ENCODE data around the gene SCFD1.

DNA sequence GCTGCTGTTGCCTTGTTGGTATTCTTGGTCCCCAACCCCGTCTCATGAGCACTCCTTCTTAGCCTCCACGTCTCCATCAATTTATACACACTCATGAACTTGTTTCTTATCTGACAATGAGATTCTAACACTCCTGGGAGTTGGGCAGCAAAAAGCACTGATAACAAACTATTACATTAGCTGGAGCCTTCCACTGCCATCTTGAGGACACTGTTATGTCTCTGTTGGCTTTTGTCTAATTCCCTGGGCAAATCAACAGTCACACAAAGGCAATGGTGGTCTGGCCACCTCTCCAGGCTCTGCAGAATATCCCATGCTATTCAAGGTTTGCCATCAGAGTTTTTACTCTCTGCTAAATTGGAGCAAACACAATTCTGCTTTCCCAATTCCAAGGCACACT lies 134.5 kb downstream of the SCFD1 start:
- TF ChIP-seq GATA3 (IDR thresholded peaks at IDR 0.05; ENCODE audit: low read depth, low read length) = no peak
- TF ChIP-seq GATA2 (IDR thresholded peaks at IDR 0.05; ENCODE audit: low read depth, low read length) = no peak

Data from SH-SY5Y (cell line).